Measurements from ENCODE around the gene CEACAM20. TPM values are rescaled to one million over a fixed set of nuclear protein-coding genes. Genes with fewer than 3 reads are reported as not detected.
"Not testable (repeated sequence)": the region's sequence is repeated elsewhere in the genome, so short reads cannot be mapped to it uniquely, and the experiment has no call there.

Gene CEACAM20
- total RNA-seq, 1 donor from 2014 or later, result not detected

- H3K4me3 Mint-ChIP-seq, result peak within 1 kb of the TSS; percentile 96
- H3K4me1 Mint-ChIP-seq (ENCODE audit: unreplicated experiment), result peaks cover 10% of the 10 kb centered on the region
- peak; percentile 81 for TF ChIP-seq CTCF (conservative IDR thresholded peaks at IDR 0.05)
- H3K36me3 Mint-ChIP-seq, result peaks cover 41% of the 10 kb centered on the region
- peak within 1 kb of the TSS; percentile 94 for H3K27ac Mint-ChIP-seq
- H3K27me3 Mint-ChIP-seq, result peaks cover 20% of the 10 kb centered on the region
- DNase-seq (ENCODE audit: extremely low spot score, unreplicated experiment), result peak; percentile 96
- peaks cover 25% of the 10 kb centered on the region for H3K9me3 Mint-ChIP-seq
Measured at GRCh38 chr19:44499962-44500949, 29.2 kb downstream of the CEACAM20 start, which contains the start of gene ZNF180. Gene ZNF180, minus strand, starts transcription at chr19:44500522. Its CDS starts 3,188 bp downstream, at chr19:44497334.

DNA sequence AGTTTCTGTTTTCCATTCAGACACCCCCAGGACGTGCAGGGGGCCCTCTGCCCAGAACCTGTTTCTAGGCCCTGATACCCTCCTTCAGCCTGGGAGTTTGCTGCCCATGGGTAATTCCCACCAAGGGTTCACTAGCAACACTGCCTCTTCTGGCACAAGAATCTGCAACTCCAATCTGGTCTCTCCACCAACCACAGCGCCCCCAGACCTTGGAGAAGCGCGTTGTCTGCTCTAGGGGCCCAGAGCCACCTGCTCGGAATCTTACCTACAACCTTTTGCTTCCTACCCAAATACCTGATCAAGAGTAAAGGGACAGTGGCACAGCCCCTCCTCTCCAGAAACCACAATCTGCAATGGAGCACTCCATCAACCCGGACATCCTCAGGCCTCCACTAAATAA, 29.9 kb downstream of the CEACAM20 start:
- Mint-ChIP-seq H3K4me3 (peak overlapping the region; percentile 96), H3K9me3 (peaks cover 29% of the 10 kb centered on the region), H3K4me1 (ENCODE audit: unreplicated experiment) (peaks cover 10% of the 10 kb centered on the region), H3K27ac (peak overlapping the region; percentile 94), H3K36me3 (peaks cover 48% of the 10 kb centered on the region), H3K27me3 (peaks cover 13% of the 10 kb centered on the region)
- TF ChIP-seq CTCF (conservative IDR thresholded peaks at IDR 0.05), result no peak
- no peak for DNase-seq (ENCODE audit: extremely low spot score, unreplicated experiment)

DNA sequence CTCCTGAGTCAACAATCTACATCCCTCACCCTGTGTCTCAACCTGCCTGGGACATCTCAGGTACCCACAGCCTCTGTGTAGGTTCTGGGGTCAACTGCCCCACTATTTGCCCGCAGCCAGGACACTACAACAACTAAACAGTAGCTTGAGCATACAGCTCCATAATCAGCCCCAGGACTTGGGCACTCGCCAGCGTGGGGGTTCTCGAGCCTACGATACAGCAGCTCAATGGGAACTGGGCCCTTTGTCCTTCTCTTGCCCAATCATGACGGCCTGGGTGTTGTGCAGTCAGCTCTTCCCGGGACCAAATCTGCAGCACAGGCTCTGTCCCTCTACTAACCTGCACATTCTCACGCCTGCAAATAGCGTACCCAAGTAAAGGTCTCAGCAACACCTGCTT, 30.5 kb downstream of the CEACAM20 start:
- H3K27me3 Mint-ChIP-seq, result peaks cover 8% of the 10 kb centered on the region
- peaks cover 10% of the 10 kb centered on the region for H3K4me1 Mint-ChIP-seq (ENCODE audit: unreplicated experiment)
- no peak for TF ChIP-seq CTCF (conservative IDR thresholded peaks at IDR 0.05)
- H3K36me3 Mint-ChIP-seq, result peaks cover 54% of the 10 kb centered on the region
- H3K4me3 Mint-ChIP-seq, result peak overlapping the region; percentile 96
- peak overlapping the region; percentile 94 for H3K27ac Mint-ChIP-seq
- H3K9me3 Mint-ChIP-seq, result peaks cover 31% of the 10 kb centered on the region
- DNase-seq (ENCODE audit: extremely low spot score, unreplicated experiment), result no peak

DNA sequence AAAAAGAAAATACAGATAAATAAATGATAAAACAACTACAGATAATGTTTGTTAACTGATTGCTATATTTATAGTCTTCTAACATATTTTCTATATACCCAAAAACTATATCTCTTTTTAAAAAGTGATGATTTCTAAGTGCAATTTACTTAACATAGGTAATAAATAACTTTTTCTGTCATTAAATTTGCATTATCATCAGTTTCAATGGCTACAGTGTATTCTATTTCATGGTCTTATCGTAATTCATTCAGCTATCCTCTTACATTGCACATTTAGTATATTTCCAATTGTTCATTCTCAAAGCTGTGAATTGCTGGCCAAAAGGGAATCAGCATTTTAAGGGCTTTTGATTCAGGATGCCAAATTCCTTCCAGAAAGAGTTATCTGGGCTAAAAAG, 32.8 kb downstream of the CEACAM20 start:
- H3K4me1 Mint-ChIP-seq (ENCODE audit: unreplicated experiment), result peaks cover 10% of the 10 kb centered on the region
- peaks cover 42% of the 10 kb centered on the region for H3K9me3 Mint-ChIP-seq
- no peak for TF ChIP-seq CTCF (conservative IDR thresholded peaks at IDR 0.05)
- peak overlapping the region; percentile 44 for H3K4me3 Mint-ChIP-seq
- no peak for DNase-seq (ENCODE audit: extremely low spot score, unreplicated experiment)
- peaks cover 77% of the 10 kb centered on the region for H3K36me3 Mint-ChIP-seq
- no peak overlapping the region for H3K27ac Mint-ChIP-seq
- H3K27me3 Mint-ChIP-seq, result no peaks in the 10 kb centered on the region

DNA sequence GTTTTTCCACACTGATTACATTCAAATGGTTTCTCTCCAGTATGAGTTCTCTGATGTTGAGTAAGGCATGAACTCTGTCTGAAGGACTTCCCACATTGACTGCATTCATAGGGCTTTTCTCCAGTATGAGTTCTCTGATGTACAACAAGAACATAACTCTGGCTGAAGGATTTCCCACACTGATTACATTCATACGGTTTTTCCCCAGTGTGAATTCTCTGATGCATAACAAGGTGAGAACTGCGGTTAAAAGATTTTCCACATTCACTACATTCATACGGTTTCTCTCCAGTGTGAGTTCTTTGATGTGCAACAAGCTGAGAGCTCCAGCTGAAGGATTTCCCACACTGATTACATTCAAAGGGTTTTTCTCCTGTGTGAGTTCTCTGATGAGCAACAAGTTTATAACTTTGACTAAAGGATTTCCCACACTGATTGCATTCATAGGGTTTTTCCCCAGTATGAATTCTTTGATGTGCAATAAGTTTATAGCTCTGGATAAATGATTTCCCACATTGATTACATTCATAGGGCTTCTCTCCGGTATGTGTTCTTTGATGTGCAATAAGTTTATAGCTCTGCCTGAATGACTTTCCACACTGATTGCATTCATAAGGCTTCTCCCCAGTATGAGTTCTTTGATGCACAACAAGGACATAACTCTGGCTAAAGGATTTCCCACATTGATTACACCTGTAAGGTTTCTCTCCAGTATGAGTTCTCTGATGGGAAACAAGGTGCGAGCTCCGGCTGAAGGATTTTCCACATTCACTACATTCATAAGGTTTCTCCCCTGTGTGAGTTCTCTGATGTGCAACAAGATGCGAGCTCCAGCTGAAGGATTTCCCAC, 52.7 kb downstream of the CEACAM20 start:
- peaks cover 84% of the 10 kb centered on the region for H3K36me3 Mint-ChIP-seq
- no peak for TF ChIP-seq CTCF (conservative IDR thresholded peaks at IDR 0.05)
- peak overlapping the region; percentile 5 for H3K27ac Mint-ChIP-seq
- peak overlapping the region; percentile 40 for H3K4me3 Mint-ChIP-seq
- H3K4me1 Mint-ChIP-seq (ENCODE audit: unreplicated experiment), result no peaks in the 10 kb centered on the region
- peaks cover 34% of the 10 kb centered on the region for H3K9me3 Mint-ChIP-seq
- no peak for DNase-seq (ENCODE audit: extremely low spot score, unreplicated experiment)
- no peaks in the 10 kb centered on the region for H3K27me3 Mint-ChIP-seq

- H3K36me3 Mint-ChIP-seq, result peaks cover 15% of the 10 kb centered on the region
- H3K4me1 Mint-ChIP-seq (ENCODE audit: unreplicated experiment); H3K4me3 Mint-ChIP-seq; DNase-seq (ENCODE audit: extremely low spot score, unreplicated experiment); H3K27ac Mint-ChIP-seq; H3K27me3 Mint-ChIP-seq: not testable (repeated sequence)
- peaks cover 43% of the 10 kb centered on the region for H3K9me3 Mint-ChIP-seq
Measured at GRCh38 chr19:44468730-44469129, 60.7 kb downstream of the CEACAM20 start.

- peaks cover 20% of the 10 kb centered on the region for H3K9me3 Mint-ChIP-seq
- not testable (repeated sequence) for H3K4me1 Mint-ChIP-seq (ENCODE audit: unreplicated experiment); H3K4me3 Mint-ChIP-seq; H3K27me3 Mint-ChIP-seq; H3K36me3 Mint-ChIP-seq; H3K27ac Mint-ChIP-seq; DNase-seq (ENCODE audit: extremely low spot score, unreplicated experiment)
Measured at GRCh38 chr19:44462600-44463286, 66.7 kb downstream of the CEACAM20 start.

Data from type B pancreatic cell (in vitro differentiated cells).